Panc1 (cell line): Measurements from ENCODE around the gene SCARF2. TPM values are rescaled to one million over a fixed set of nuclear protein-coding genes. Genes with fewer than 3 reads are reported as not detected.
"Not testable (repeated sequence)": the region's sequence is repeated elsewhere in the genome, so short reads cannot be mapped to it uniquely, and the experiment has no call there.

Experiments used
- ATAC-seq: fragments of 200-7000 bp; cut with Tn5 transposase; 2 replicates; pipeline ENCODE4 v1.9.1; 2020; ENCODE audit warnings: mild to moderate bottlenecking, moderate library complexity
- BruUV-seq: library from RNA; stranded (reverse); fragments of 400-500 nt; replicated peaks from 2 replicates; lab custom pipeline; 2021; lab: Mats Ljungman, UMichigan
- CTCF ChIA-PET: fragments of 300-600 bp; sonication (Branson Sonifier 250); formaldehyde crosslinking; loops from one replicate; lab custom pipeline; 2022; ENCODE audit warnings: antibody characterized with exemption; lab: Charles Lee
- POLR2A ChIA-PET: fragments of 300-600 bp; sonication (Branson Sonifier 250); formaldehyde crosslinking; loops from one replicate; lab custom pipeline; 2022; ENCODE audit warnings: antibody characterized with exemption; lab: Charles Lee
- DNase-seq: peaks from one replicate; pipeline ENCODE4 v3.0.0-alpha.2; 2010; ENCODE audit warnings: low read depth, low spot score
- H3K27ac ChIP-seq: 2 replicates; pipeline ENCODE4 v1.5.1; 2011; ENCODE audit warnings: mild to moderate bottlenecking, low read length, inconsistent platforms
- H3K27me3 ChIP-seq: fragments of 200-500 bp; sonication (Bioruptor generic); 2 replicates; pipeline ENCODE4 v1.6.0; 2014; ENCODE audit warnings: low read length, inconsistent platforms; ENCODE audit not compliant: control insufficient read depth, insufficient read depth
- H3K36me3 ChIP-seq: fragments of 200-500 bp; sonication (Bioruptor generic); 2 replicates; pipeline ENCODE4 v1.5.1; 2014; ENCODE audit warnings: inconsistent platforms, mild to moderate bottlenecking, low read length, moderate library complexity; ENCODE audit not compliant: control insufficient read depth, insufficient read depth
- H3K4me1 ChIP-seq: 2 replicates; pipeline ENCODE4 v1.5.1; 2011; ENCODE audit warnings: inconsistent platforms, mild to moderate bottlenecking, low read length, moderate library complexity; ENCODE audit not compliant: control insufficient read depth, insufficient read depth
- H3K4me3 ChIP-seq, 2 experiments: 2 replicates each; pipeline ENCODE4 v1.5.1; 2011 to 2012; ENCODE audit warnings: low read depth in 2 of 2, low read length in 2 of 2, mild to moderate bottlenecking in 2 of 2, inconsistent platforms in 1 of 2, moderate library complexity in 1 of 2
- H3K9me3 ChIP-seq: fragments of 200-500 bp; sonication (Bioruptor generic); 2 replicates; pipeline ENCODE4 v1.5.1; 2014; ENCODE audit warnings: low read depth, mild to moderate bottlenecking, inconsistent platforms, low read length, moderate library complexity; ENCODE audit not compliant: control insufficient read depth, insufficient read depth
- POLR2AphosphoS5 ChIP-seq: IDR thresholded peaks from 2 replicates; pipeline ENCODE4 v1.6.1; 2012; ENCODE audit warnings: mild to moderate bottlenecking, low read depth, low read length, moderate library complexity
- REST ChIP-seq, 2 experiments: IDR thresholded peaks; 2 replicates each; pipeline ENCODE4 v1.6.1; 2011 to 2012; ENCODE audit warnings: low read depth in 2 of 2, control low read depth in 1 of 2, low read length in 1 of 2, mild to moderate bottlenecking in 1 of 2, moderate library complexity in 1 of 2; ENCODE audit not compliant: insufficient read depth in 1 of 2
- SIN3A ChIP-seq: IDR thresholded peaks from 2 replicates; pipeline ENCODE4 v1.6.1; 2012; ENCODE audit warnings: low read depth, mild to moderate bottlenecking, low read length, moderate library complexity, borderline replicate concordance; ENCODE audit not compliant: insufficient read depth
- TCF7L2 ChIP-seq: IDR thresholded peaks from 2 replicates; pipeline ENCODE4 v1.6.1; 2011; ENCODE audit warnings: mild to moderate bottlenecking, low read depth, low read length, inconsistent platforms
- in situ Hi-C: cut with HindIII; loops from 2 replicates; pipeline ENCODE4 v1.10.0; 2016; ENCODE audit warnings: low sequenced_read_pairs, low pct_unique_long_range_greater_than_20kb
- intact Hi-C: fragments of 100-400 bp; cut with micrococcal nuclease; formaldehyde crosslinking; loops from one replicate; pipeline ENCODE4 v1.10.0; 2022; ENCODE audit not compliant: unreplicated experiment
- total RNA-seq: library from RNA; stranded (reverse); gene quantifications from one replicate; pipeline ENCODE4 v1.2.1, GENCODE V29; 2021; ENCODE audit not compliant: unreplicated experiment
- TF ChIP-seq, protein P1 (sequence below): fragments of 450-650 bp; IDR thresholded peaks from 2 replicates; pipeline ENCODE4 v1.5.1; 2017; ENCODE audit warnings: mild to moderate bottlenecking

The SCARF2 gene
- total RNA-seq, 1 experiment from 2014 or later: 3.2 TPM

- ATAC-seq (no peak), DNase-seq (no peak)
- H3K4me1 ChIP-seq: no peaks in the 10 kb centered on the region
- H3K4me3 ChIP-seq: no peak overlapping the region
- no peaks in the 10 kb centered on the region for H3K27me3 ChIP-seq
- no TSS peak for BruUV-seq
- in situ Hi-C loops: no loop called here
- no peak overlapping the region for H3K27ac ChIP-seq
- ChIA-PET POLR2A (no interaction called here), CTCF (no interaction called here)
- H3K36me3 ChIP-seq: no peaks in the 10 kb centered on the region
- intact Hi-C loops: no loop called here
- TF ChIP-seq, protein P1, sequence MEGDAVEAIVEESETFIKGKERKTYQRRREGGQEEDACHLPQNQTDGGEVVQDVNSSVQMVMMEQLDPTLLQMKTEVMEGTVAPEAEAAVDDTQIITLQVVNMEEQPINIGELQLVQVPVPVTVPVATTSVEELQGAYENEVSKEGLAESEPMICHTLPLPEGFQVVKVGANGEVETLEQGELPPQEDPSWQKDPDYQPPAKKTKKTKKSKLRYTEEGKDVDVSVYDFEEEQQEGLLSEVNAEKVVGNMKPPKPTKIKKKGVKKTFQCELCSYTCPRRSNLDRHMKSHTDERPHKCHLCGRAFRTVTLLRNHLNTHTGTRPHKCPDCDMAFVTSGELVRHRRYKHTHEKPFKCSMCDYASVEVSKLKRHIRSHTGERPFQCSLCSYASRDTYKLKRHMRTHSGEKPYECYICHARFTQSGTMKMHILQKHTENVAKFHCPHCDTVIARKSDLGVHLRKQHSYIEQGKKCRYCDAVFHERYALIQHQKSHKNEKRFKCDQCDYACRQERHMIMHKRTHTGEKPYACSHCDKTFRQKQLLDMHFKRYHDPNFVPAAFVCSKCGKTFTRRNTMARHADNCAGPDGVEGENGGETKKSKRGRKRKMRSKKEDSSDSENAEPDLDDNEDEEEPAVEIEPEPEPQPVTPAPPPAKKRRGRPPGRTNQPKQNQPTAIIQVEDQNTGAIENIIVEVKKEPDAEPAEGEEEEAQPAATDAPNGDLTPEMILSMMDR: no peak
- TF ChIP-seq REST (IDR thresholded peaks at IDR 0.05; ENCODE audit: insufficient read depth in 1 of 2, low read depth in 2 of 2, low read length in 1 of 2) (no peak), SIN3A (no peak), TCF7L2 (no peak), POLR2AphosphoS5 (no peak)
- no peaks in the 10 kb centered on the region for H3K9me3 ChIP-seq
Measured at GRCh38 chr22:20484948-20485683, 47.5 kb upstream of the SCARF2 start.

DNA sequence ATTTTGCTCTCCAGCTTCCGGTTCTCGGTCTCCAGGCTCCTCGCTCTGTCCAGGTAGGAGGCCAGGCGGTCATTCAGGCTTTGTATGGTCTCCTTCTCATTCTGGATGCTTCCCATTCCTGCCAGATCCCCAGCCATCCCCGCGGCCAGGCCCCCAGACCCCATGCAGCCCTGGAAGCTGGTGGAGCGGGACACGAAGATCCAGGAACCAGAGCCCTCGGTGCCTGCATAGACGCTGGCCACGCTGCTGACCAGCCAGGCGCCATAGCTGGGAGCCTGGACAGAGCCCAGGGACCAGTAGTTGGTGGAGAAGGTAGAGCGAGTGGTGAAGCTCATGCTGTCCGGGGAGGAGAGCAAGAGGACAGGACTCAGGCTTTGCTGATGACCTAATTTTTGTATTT, 46.1 kb upstream of the SCARF2 start:
- DNase-seq (no peak), ATAC-seq (no peak)
- no TSS peak for BruUV-seq
- CTCF ChIA-PET: no interaction called here
- no peak for TF ChIP-seq TCF7L2
- TF ChIP-seq SIN3A: no peak
- no peak for TF ChIP-seq REST (IDR thresholded peaks at IDR 0.05; ENCODE audit: insufficient read depth in 1 of 2, low read depth in 2 of 2, low read length in 1 of 2)
- no peak for TF ChIP-seq POLR2AphosphoS5
- TF ChIP-seq, protein P1: no peak
- Histone ChIP-seq H3K4me3 (no peak overlapping the region), H3K4me1 (no peaks in the 10 kb centered on the region), H3K27ac (no peak overlapping the region), H3K36me3 (no peaks in the 10 kb centered on the region), H3K27me3 (no peaks in the 10 kb centered on the region), H3K9me3 (no peaks in the 10 kb centered on the region)
- intact Hi-C loops (no loop called here), in situ Hi-C loops (no loop called here)
- POLR2A ChIA-PET: no interaction called here

- H3K27ac ChIP-seq, BruUV-seq, in situ Hi-C loops, H3K27me3 ChIP-seq, POLR2A ChIA-PET, intact Hi-C loops, H3K4me1 ChIP-seq, ATAC-seq, CTCF ChIA-PET, H3K9me3 ChIP-seq, DNase-seq, H3K36me3 ChIP-seq, H3K4me3 ChIP-seq: not testable (repeated sequence)
Measured at GRCh38 chr22:20483143-20483506, 45.5 kb upstream of the SCARF2 start.
